NCI-H510A (cell line): ENCODE results near the gene KCNH2.
A peak's percentile ranks its signal among the peaks of the same experiment; 100 is the strongest.

Experiments used
- DNase-seq: peaks from one replicate; lab custom pipeline; 2025; lab: John Stamatoyannopoulos, UW

Gene KCNH2

GRCh38 chr7:150947761-150948651, 30.1 kb downstream of the KCNH2 start:
- no peak for DNase-seq

- DNase-seq, result no peak
Observed at GRCh38 chr7:150947241-150947745, 30.8 kb downstream of the KCNH2 start.

- DNase-seq, result no peak
Observed at GRCh38 chr7:150946421-150947240, 31.5 kb downstream of the KCNH2 start.

- no peak for DNase-seq
Observed at GRCh38 chr7:150945853-150946420, 32.2 kb downstream of the KCNH2 start.

GRCh38 chr7:150945171-150945852, 32.8 kb downstream of the KCNH2 start:
- DNase-seq, result no peak

DNA sequence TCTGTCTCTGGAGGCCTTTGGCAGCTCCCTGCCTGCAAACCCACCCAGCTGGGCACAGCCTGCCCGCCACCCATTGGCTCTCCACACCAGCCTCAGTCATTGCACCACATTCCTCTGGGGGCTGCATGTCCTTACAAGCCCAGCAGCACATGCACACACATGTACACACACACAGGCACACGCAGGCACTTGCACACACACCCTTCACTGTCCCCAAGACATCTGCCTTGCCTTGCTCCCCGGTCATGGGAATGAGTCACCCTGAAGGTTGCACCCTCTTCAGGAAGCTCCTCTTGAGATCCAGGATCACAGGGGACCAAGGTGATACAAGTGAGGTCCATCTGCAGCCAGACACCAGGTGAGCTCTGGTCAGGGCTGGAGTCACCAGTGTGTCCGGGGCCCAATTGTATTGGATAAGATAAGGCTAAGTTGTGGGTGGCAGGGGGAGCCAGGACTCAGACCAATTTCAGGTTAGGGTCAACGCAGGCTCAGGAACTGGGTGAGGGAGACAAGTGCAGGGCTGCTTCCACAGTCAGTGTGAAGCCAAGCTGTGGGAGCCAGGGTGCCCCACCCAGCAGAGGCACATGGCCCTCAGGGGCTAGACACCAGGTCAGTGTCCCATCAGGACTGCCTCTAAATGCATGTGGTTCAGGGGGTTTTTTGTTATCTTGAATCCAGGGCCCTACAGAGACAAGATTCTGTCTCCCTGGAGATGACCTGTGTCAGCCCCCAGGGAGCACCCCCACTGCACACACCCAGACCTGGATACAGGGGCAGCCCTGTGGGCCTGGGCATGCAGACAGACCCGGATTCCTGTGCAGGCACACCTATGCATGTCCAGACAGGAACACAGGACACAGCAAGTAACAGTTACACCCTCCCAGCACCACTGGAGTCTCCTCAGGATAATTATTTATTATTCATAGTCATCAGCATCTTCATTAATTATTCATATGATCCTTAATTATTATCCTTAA, 33.8 kb downstream of the KCNH2 start:
- no peak for DNase-seq

- no peak for DNase-seq
Observed at GRCh38 chr7:150943453-150943814, 34.7 kb downstream of the KCNH2 start.

DNA sequence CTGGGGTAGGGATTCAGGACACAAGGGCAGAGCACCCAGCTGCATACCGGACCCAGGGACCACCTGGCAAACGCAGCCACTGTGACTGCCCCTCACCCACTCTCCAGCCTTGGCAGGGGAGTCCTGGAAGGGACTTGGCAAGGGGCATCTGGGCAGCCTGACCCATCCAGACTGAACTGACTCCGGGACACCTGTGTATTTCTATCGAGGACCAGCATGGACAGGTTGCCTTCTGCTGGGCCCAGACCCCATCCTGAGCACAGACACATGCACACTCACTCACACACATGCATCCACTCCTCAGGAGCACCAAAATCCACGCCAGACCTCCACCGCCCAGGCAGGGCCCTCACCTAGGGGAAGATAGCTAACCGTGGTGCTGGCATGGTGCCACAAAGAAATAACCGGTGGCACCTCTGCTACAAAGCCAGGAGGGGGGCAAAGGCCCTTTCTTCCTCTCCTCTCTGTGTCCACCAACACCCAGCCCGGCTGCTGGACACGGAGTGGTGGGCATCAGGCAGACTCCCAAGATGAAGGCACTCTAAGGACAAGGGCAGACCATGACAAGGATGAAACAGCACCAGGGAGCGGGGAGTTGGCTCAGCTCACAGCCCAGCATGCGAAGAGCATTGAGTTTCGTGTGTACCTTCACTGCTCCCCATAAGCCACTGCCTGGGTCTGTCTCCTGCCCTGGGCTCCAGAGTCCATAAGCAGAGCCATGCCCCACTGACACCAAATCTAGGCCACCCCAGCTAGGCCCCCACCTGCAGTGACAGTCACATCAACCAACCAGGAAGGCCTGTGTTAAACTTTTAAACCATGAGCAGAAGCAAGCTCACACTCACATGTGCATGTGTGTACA, 35.3 kb downstream of the KCNH2 start:
- no peak for DNase-seq

GRCh38 chr7:150942001-150942590, 36.0 kb downstream of the KCNH2 start:
- DNase-seq, result peak; percentile 68

- DNase-seq, result no peak
Observed at GRCh38 chr7:150941351-150942000, 36.6 kb downstream of the KCNH2 start.

- peak; percentile 29 for DNase-seq
Observed at GRCh38 chr7:150940431-150941102, 37.6 kb downstream of the KCNH2 start.

DNA sequence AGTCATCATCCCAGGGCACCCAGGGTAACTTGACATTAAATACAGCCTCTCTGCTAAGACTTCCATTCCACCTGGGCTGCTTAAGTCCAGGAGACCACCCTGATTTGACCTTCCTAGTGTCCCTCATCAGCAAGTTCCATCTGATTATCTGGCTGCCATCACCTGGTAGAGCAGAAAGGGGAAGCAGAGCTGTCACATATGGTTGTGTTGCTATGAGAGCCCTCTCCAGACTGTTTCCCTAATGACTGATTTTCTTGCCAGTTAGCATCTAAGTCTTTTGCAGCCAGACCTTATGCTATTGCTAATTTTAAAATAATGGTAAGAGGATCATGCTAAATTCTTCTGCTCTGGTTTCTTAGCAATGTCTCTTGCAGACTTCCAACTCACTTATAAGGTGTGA, 38.7 kb downstream of the KCNH2 start:
- DNase-seq, result no peak

- no peak for DNase-seq
Observed at GRCh38 chr7:150939052-150939451, 39.1 kb downstream of the KCNH2 start.

- no peak for DNase-seq
Observed at GRCh38 chr7:150938566-150938965, 39.6 kb downstream of the KCNH2 start.

DNA sequence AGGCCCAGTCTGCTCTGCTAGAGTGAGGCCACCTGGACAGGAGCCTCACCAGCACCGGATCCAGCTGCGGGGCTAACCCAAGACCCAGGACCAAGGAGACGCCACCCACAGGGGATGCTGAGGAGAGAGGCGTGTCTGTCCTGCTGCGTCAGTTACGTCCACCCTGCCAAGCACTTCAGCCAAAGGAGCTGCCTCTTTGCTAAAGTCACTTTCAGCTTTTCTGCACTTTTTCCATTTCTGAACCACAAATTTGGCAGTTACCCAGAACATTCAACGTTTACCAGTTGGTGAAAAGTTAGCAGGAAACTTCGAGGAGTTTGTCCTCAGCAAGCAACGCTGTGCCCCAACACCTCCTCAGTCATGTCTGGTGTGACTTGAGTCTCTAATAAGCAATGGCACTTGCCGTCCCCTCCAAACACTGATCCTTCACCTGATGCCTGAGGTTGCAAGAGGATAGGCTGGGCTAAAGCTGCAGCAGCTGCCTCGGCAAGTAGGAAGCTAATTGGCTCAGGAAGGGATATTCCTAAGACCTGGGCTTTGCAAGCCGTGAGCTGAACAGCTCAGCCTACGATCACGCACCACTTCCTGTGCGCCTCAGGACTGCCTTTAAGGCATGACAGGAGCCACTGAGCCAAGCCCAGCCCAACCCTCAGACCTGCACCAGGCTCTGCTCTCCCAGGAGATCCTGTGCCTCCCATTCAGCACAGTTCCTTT, 40.1 kb downstream of the KCNH2 start:
- peak; percentile 49 for DNase-seq

- no peak for DNase-seq
Observed at GRCh38 chr7:150936018-150936417, 42.1 kb downstream of the KCNH2 start.

- DNase-seq, result no peak
Observed at GRCh38 chr7:150935149-150935548, 43.0 kb downstream of the KCNH2 start.
